Liver (tissue), 3 donors: Measurements from ENCODE around the gene C11orf86.

Source experiments
- ATF3 ChIP-seq: IDR thresholded peaks from 2 replicates; pipeline ENCODE4 v1.6.1; 2016; ENCODE audit warnings: antibody characterized with exemption
- CTCF ChIP-seq: fragments of 150-350 bp; IDR thresholded peaks from 2 replicates; pipeline ENCODE4 v1.5.1; 2017; ENCODE audit warnings: improper control_type of control experiment, low read depth, low read length; ENCODE audit not compliant: missing input control
- GABPA ChIP-seq, 2 donors: IDR thresholded peaks in 1 of 2; conservative IDR thresholded peaks in 1 of 2; 2 replicates each; pipeline ENCODE4 v1.6.1; 2016; ENCODE audit warnings: antibody characterized with exemption in 2 of 2, mild to moderate bottlenecking in 1 of 2, moderate library complexity in 1 of 2
- JUND ChIP-seq, 2 donors: IDR thresholded peaks; 2 replicates each; pipeline ENCODE4 v1.6.1; 2016; ENCODE audit warnings: antibody characterized with exemption in 2 of 2
- MAX ChIP-seq: IDR thresholded peaks from 2 replicates; pipeline ENCODE4 v1.6.1; 2016; ENCODE audit warnings: antibody characterized with exemption
- RAD21 ChIP-seq, 2 donors: IDR thresholded peaks; 2 replicates each; pipeline ENCODE4 v1.6.1; 2016; ENCODE audit warnings: antibody characterized with exemption in 2 of 2, mild to moderate bottlenecking in 2 of 2
- REST ChIP-seq: IDR thresholded peaks from 2 replicates; pipeline ENCODE4 v1.6.1; 2016; ENCODE audit warnings: antibody characterized with exemption, mild to moderate bottlenecking
- RXRA ChIP-seq, 2 donors: IDR thresholded peaks; 2 replicates each; pipeline ENCODE4 v1.6.1; 2017 to 2018; ENCODE audit warnings: antibody characterized with exemption in 2 of 2, mild to moderate bottlenecking in 1 of 2
- TAF1 ChIP-seq: conservative IDR thresholded peaks from 2 replicates; pipeline ENCODE4 v1.6.1; 2016; ENCODE audit warnings: antibody characterized with exemption, mild to moderate bottlenecking
- donor health status: healthy.
- donor health status: healthy.

GRCh38 chr11:66971488-66971887 lies 3.6 kb upstream of the C11orf86 start:
- no peak for TF ChIP-seq CTCF
- TF ChIP-seq RAD21 (IDR thresholded peaks at IDR 0.05): no peak
- no peak for TF ChIP-seq GABPA (IDR thresholded peaks at IDR 0.05 in 1 of 2, conservative IDR thresholded peaks at IDR 0.05 in 1 of 2)
- TF ChIP-seq ATF3: no peak
- TF ChIP-seq MAX: no peak
- TF ChIP-seq RXRA (IDR thresholded peaks at IDR 0.05): no peak
- TF ChIP-seq JUND (IDR thresholded peaks at IDR 0.05): no peak
- TF ChIP-seq TAF1: no peak
- no peak for TF ChIP-seq REST
